ENCODE data around the gene RAB40B. TPM values are rescaled to one million over a fixed set of nuclear protein-coding genes. Genes with fewer than 3 reads are reported as not detected.

Gene RAB40B
- total and polyA plus RNA-seq, 4 donors, result 2.9 to 12.1 (median 10.5) TPM

DNA sequence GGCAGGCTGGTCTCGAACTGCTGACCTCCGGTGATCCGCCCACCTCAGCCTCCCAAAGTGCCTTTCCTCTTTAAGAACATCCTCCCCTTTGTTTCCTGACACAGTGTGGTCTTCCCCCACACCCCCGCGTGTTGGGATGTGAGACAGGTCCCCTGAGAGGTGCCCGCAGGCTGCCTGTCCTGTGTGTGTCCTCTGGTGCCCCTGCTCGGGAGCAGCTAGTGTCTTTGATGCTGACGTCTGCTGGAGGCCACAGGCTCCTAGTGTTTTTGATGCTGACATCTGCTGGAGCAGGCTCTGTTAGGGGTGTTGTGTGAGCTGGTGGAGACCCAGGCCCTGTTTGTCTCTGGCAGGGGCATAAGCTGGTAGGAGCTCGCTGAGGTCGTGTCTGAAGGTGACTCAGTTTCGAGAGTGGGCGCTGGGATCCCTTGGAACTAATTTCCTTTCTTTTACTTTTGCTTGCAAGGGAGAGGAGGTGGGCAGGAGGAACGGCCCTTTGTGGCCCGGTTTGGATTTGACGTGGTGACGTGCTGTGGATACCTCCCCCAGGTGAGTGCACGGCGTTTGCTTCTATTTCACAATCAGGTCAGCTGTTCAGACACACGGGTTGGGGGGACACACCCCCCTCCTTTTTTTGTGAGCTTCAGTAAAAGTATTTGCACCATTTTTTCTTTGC, 24.0 kb upstream of the RAB40B start (continued):
- TF ChIP-seq, protein P1, sequence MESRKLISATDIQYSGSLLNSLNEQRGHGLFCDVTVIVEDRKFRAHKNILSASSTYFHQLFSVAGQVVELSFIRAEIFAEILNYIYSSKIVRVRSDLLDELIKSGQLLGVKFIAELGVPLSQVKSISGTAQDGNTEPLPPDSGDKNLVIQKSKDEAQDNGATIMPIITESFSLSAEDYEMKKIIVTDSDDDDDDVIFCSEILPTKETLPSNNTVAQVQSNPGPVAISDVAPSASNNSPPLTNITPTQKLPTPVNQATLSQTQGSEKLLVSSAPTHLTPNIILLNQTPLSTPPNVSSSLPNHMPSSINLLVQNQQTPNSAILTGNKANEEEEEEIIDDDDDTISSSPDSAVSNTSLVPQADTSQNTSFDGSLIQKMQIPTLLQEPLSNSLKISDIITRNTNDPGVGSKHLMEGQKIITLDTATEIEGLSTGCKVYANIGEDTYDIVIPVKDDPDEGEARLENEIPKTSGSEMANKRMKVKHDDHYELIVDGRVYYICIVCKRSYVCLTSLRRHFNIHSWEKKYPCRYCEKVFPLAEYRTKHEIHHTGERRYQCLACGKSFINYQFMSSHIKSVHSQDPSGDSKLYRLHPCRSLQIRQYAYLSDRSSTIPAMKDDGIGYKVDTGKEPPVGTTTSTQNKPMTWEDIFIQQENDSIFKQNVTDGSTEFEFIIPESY (IDR thresholded peaks at IDR 0.05), result no peak
- no peak for TF ChIP-seq FOXA1 (IDR thresholded peaks at IDR 0.05)
- TF ChIP-seq NR2F2 (IDR thresholded peaks at IDR 0.05), result no peak
- TF ChIP-seq, protein P2, sequence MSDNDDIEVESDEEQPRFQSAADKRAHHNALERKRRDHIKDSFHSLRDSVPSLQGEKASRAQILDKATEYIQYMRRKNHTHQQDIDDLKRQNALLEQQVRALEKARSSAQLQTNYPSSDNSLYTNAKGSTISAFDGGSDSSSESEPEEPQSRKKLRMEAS (IDR thresholded peaks at IDR 0.05), result no peak
- TF ChIP-seq FOXA2 (IDR thresholded peaks at IDR 0.05), result no peak
- no peak for TF ChIP-seq YY1 (IDR thresholded peaks at IDR 0.05)
- no peak for TF ChIP-seq TAF1 (conservative IDR thresholded peaks at IDR 0.05)
- no peak for TF ChIP-seq RXRA (IDR thresholded peaks at IDR 0.05)
- no peak for TF ChIP-seq HNF4G (IDR thresholded peaks at IDR 0.05)
- no peak for TF ChIP-seq HNF4A (conservative IDR thresholded peaks at IDR 0.05)
- TF ChIP-seq JUND (IDR thresholded peaks at IDR 0.05), result no peak

DNA sequence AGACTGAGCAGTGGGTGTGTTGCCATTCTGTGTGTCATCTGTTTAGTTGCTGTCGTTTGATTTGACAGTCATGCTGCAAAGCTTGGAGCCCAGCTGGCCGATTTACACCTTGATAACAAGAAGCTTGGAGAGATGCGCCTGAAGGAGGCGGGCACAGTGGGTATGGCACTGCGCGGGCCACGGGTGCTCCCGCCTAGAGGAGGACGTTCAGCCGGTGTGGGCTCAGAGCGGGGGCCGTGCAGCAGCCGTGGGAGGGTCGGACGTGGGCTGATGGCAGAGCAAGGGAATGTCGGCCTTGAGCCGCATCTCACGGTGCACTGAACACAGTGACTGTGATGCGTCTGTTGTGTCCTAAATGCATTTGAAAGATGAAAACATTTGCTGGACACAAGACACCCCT, 21.7 kb upstream of the RAB40B start:
- Histone ChIP-seq H3K36me3 (ENCODE audit: control insufficient read depth in 4 of 4, insufficient read depth in 3 of 4, low read depth in 1 of 4, low read length in 3 of 4) (peaks cover 4 to 27% (median 9%) of the 10 kb centered on the region in 4 donors), H3K4me1 (ENCODE audit: control insufficient read depth in 4 of 4, insufficient read depth in 4 of 4, low read length in 3 of 4) (peaks cover 0 to 33% (median 17%) of the 10 kb centered on the region in 4 donors), H3K4me3 (ENCODE audit: low read depth in 1 of 3, low read length in 3 of 3) (no peak overlapping the region), H3K27me3 (ENCODE audit: control insufficient read depth in 4 of 4, insufficient read depth in 4 of 4, low read length in 3 of 4) (no peaks in the 10 kb centered on the region), H3K27ac (ENCODE audit: low read depth in 1 of 2, low read length in 2 of 2) (no peak overlapping the region), H3K9me3 (ENCODE audit: control insufficient read depth in 4 of 4, low read length in 3 of 4) (no peaks in the 10 kb centered on the region), H3K9ac (ENCODE audit: low read depth in 1 of 2, low read length in 2 of 2) (no peak overlapping the region)
- DNase-seq (ENCODE audit: low spot score), result no peak
- TF ChIP-seq FOXA1 (IDR thresholded peaks at IDR 0.05) (no peak), GABPA (IDR thresholded peaks at IDR 0.05 in 1 of 2, conservative IDR thresholded peaks at IDR 0.05 in 1 of 2) (no peak), TAF1 (conservative IDR thresholded peaks at IDR 0.05) (no peak), RAD21 (IDR thresholded peaks at IDR 0.05) (no peak), NR2F2 (IDR thresholded peaks at IDR 0.05) (no peak), RXRA (IDR thresholded peaks at IDR 0.05) (no peak), HNF4G (IDR thresholded peaks at IDR 0.05) (no peak), YY1 (IDR thresholded peaks at IDR 0.05) (no peak), JUND (IDR thresholded peaks at IDR 0.05) (no peak), HNF4A (conservative IDR thresholded peaks at IDR 0.05) (no peak), EGR1 (IDR thresholded peaks at IDR 0.05; ENCODE audit: low read depth in 2 of 2) (no peak), FOXA2 (IDR thresholded peaks at IDR 0.05) (no peak), SP1 (IDR thresholded peaks at IDR 0.05) (no peak)
- TF ChIP-seq, protein P3, sequence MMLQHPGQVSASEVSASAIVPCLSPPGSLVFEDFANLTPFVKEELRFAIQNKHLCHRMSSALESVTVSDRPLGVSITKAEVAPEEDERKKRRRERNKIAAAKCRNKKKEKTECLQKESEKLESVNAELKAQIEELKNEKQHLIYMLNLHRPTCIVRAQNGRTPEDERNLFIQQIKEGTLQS (IDR thresholded peaks at IDR 0.05), result no peak
- TF ChIP-seq, protein P2 (IDR thresholded peaks at IDR 0.05), result no peak
- TF ChIP-seq, protein P4, sequence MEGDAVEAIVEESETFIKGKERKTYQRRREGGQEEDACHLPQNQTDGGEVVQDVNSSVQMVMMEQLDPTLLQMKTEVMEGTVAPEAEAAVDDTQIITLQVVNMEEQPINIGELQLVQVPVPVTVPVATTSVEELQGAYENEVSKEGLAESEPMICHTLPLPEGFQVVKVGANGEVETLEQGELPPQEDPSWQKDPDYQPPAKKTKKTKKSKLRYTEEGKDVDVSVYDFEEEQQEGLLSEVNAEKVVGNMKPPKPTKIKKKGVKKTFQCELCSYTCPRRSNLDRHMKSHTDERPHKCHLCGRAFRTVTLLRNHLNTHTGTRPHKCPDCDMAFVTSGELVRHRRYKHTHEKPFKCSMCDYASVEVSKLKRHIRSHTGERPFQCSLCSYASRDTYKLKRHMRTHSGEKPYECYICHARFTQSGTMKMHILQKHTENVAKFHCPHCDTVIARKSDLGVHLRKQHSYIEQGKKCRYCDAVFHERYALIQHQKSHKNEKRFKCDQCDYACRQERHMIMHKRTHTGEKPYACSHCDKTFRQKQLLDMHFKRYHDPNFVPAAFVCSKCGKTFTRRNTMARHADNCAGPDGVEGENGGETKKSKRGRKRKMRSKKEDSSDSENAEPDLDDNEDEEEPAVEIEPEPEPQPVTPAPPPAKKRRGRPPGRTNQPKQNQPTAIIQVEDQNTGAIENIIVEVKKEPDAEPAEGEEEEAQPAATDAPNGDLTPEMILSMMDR (IDR thresholded peaks at IDR 0.05; ENCODE audit: low read depth, low read length, missing input control), result no peak
- TF ChIP-seq, protein P1 (IDR thresholded peaks at IDR 0.05), result no peak
- TF ChIP-seq, protein P5, sequence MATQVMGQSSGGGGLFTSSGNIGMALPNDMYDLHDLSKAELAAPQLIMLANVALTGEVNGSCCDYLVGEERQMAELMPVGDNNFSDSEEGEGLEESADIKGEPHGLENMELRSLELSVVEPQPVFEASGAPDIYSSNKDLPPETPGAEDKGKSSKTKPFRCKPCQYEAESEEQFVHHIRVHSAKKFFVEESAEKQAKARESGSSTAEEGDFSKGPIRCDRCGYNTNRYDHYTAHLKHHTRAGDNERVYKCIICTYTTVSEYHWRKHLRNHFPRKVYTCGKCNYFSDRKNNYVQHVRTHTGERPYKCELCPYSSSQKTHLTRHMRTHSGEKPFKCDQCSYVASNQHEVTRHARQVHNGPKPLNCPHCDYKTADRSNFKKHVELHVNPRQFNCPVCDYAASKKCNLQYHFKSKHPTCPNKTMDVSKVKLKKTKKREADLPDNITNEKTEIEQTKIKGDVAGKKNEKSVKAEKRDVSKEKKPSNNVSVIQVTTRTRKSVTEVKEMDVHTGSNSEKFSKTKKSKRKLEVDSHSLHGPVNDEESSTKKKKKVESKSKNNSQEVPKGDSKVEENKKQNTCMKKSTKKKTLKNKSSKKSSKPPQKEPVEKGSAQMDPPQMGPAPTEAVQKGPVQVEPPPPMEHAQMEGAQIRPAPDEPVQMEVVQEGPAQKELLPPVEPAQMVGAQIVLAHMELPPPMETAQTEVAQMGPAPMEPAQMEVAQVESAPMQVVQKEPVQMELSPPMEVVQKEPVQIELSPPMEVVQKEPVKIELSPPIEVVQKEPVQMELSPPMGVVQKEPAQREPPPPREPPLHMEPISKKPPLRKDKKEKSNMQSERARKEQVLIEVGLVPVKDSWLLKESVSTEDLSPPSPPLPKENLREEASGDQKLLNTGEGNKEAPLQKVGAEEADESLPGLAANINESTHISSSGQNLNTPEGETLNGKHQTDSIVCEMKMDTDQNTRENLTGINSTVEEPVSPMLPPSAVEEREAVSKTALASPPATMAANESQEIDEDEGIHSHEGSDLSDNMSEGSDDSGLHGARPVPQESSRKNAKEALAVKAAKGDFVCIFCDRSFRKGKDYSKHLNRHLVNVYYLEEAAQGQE (IDR thresholded peaks at IDR 0.05), result no peak
- 97% methylated on average over 19 of the region's 19 CpGs for WGBS

Measured in liver (tissue), 9 donors.